T follicular helper cell (primary cell): ENCODE data around the gene C3orf22.
"Not testable (repeated sequence)": the region's sequence is repeated elsewhere in the genome, so short reads cannot be mapped to it uniquely, and the experiment has no call there.

Source experiments
- DNase-seq: peaks from one replicate; pipeline ENCODE4 v3.0.0-alpha.2; 2020; ENCODE audit warnings: low read depth
- total RNA-seq, 2 experiments: gene quantifications; one replicate each; lab custom pipeline; 2026; lab: John Stamatoyannopoulos, UW

C3orf22 gene
- 0 reads per million in 2 experiments for total RNA-seq

GRCh38 chr3:126558336-126559071, at the start of gene C3orf22:
TSS of gene C3orf22 (minus strand) at chr3:126558932. CDS start at chr3:126553390, 5,542 bp downstream.
- no peak for DNase-seq

DNA sequence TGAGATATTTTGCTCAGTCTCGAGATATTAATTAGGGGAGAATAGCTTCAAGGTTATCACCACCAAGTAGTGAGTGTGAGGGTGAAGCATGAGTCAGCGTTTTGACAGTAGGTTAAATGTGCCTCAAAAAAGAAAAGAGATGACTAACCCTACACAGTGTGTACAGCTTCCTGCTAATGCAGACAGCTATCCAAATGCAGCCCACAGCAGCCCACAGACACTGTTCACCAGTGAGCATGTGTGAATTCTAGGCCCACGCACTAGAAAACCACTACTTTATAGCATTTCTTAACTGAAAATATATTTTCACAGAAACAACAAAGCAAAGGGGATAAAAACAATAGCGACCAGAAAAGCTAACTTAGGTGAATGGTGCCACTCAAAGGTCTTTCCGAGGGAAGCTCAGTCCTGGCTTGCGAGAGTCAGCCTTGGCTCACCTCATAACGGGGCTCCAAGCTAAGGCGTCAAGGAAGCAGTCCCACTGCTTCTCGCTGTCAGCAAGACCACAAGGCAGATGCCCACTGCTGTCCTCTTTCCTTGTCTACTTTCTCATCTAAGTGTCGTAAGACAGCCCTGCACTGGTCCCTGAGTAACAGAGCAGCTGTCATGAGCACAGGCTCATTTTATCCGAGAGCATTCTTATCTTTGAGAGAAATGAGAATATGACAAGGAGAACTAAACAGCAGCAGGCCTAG, 48.6 kb upstream of the C3orf22 start:
- DNase-seq: no peak

GRCh38 chr3:126606001-126606400, 47.3 kb upstream of the C3orf22 start:
- DNase-seq: no peak

DNA sequence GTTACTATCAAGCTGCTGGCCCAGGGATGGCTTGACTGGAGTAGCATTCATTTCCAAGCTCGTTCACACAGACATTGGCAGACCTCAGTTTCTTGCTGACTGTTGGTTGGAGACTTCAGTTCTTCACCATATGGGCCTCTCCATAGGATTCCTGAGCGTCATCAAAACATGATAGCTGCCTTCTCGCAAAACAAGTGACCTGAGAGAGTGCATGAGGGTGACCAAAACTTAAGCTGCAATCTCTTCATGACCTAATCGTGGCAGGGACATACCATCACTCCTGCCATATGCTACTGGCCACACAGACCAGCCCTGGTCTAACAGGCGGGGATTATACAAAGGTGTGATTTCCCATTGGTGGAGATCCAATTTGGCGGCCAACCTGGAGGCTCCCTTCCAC, 46.0 kb upstream of the C3orf22 start:
- DNase-seq: no peak

GRCh38 chr3:126599101-126599500, 40.4 kb upstream of the C3orf22 start:
- DNase-seq: no peak

GRCh38 chr3:126595479-126595878, 36.7 kb upstream of the C3orf22 start:
- not testable (repeated sequence) for DNase-seq

DNA sequence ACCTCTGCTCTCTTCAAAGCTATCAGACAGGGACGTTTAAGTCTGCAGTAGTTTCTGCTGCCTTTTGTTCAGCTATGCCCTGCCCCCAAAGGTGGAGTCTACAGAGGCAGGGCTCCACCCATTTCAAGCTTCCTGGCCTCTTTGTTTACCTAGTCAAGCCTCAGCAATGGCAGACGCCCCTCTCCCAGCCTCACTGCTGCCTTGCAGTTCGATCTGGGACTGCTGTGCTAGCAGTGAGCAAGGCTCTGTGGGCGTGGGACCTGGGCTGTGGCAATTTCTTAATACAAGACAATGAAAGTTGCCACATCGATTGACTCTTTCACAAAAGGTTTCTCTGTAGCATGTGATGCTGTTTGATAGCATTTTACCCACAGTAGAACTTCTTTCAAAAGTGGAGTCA, 32.8 kb upstream of the C3orf22 start:
- DNase-seq: not testable (repeated sequence)

- no peak for DNase-seq
Measured at GRCh38 chr3:126582311-126582710, 23.6 kb upstream of the C3orf22 start.

DNA sequence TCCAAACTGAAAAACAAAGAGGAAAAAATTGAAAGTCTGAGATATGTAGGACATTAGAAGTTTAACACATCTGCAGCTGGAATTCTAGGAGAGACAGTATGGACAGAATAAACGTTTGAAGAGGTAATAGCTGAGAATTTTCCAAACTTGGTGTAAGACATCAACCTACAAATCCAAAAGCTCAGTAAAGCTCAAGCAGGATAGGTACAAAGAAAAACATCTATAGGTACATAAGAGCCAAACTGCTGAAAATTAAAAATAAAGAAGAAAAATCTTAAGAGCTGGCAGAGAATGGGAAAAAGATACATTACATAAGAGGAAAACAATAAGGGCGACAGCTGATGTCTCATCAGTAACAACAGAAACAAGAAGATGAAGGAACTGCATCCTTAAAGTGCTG, 22.8 kb upstream of the C3orf22 start:
- DNase-seq: no peak

DNA sequence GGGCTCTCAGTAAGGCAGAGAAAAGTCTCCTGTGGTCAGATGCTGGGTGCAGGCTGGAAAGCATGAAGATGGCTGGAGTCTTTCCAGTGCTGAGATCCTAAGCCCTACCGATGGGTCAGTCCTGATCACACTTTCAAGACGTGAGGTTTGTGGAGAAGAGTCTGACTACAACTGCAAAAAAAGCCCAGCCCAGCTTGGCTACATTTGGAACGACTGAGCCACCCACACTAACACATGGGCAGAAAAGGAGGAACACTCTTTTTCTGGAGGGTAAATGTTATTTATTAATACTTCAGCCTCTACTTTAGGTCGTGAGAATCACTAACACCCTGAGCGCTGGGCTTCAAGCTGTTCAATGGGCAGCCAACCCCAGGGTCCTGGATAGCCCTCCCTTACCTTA, 22.0 kb upstream of the C3orf22 start:
- DNase-seq: no peak

GRCh38 chr3:126578702-126579101, 20.0 kb upstream of the C3orf22 start:
- DNase-seq: no peak

- no peak for DNase-seq
Measured at GRCh38 chr3:126577261-126577660, 18.5 kb upstream of the C3orf22 start.

- no peak for DNase-seq
Measured at GRCh38 chr3:126573492-126574117, 14.9 kb upstream of the C3orf22 start.

GRCh38 chr3:126571078-126571477, 12.3 kb upstream of the C3orf22 start:
- DNase-seq: no peak

GRCh38 chr3:126570103-126570541, 11.4 kb upstream of the C3orf22 start:
- DNase-seq: no peak

- no peak for DNase-seq
Measured at GRCh38 chr3:126569390-126569975, 10.8 kb upstream of the C3orf22 start.

- DNase-seq: no peak
Measured at GRCh38 chr3:126568776-126569342, 10.1 kb upstream of the C3orf22 start.

DNA sequence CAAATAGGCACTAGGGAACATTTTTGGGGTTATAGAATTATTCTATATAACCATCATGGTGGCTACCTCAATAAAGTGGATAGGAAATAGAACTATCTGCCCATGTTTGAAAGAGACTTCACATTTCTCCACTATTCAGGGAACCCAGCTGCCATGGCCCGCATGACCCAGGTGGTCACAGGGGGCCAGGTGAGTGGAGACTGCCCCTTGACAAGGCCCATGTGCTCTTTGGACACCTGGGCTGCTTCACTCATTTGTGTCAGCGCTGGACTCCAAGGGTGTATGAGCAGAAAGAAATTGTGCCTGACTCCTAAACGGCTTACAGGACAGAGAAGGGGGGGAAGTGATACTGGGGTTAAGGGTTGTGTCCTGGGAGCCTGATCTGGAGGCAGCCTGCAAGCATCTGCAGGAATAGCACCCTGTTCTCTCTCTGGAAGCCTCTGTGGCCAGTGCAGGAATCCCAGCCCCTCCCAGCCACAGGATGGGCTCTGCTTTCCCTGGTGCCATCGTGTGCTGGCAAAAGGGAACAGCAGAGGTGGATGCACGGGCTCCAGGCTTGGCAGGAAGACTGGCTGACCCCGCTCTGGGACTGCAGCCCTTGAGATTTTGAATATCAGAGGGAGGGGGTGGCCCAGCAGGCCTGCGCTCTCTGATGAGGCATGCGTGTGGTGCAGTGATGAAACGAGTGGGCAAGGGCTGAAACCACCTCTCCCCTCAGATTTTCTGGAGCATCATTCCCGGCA, 9.1 kb upstream of the C3orf22 start:
- DNase-seq: no peak

GRCh38 chr3:126562737-126563276, 4.1 kb upstream of the C3orf22 start:
- DNase-seq: no peak

DNA sequence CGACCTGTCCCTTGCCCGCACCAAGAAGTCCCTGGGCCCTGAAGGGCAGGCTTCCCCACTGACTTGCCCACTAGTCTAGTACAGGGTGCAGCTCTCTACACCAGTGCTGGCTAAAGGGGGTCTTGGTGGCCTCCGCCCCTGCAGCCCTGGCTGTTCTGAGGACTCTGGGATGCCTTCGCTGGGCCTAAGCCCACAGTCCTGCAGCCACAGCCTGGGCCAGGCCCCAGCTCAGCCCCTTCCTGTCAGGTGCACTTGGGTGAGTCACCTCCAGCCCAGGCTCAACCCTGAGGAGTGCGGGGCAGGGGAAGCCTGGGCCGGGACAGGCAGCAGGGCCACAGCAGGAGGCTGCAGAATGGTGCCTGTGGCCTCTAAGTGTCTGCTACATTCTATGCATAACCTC, 971 bp downstream of the C3orf22 start:
- DNase-seq: no peak

DNA sequence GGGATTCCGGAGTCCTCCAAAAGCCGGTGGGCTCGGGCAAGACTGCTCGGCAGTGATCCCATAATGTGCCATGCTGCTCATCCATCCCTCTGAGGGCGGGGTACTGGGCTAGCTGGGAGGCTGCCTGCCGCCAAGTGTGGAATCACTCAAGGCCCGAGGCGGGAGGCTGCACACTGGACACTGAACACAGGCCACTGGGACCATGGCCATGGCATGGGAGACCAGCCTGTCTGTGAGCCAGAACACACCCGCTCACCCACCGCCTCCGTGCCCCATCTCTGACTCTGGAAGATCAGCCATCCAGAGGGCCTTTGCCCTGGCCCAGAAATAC, 1.4 kb downstream of the C3orf22 start:
- no peak for DNase-seq
